Ovary (tissue), 3 donors: Measurements from ENCODE around the gene CLDN24.

Experiments
- CTCF ChIP-seq, 3 donors: fragments of 450-650 bp in 2 of 3; fragments of 200-600 bp in 1 of 3; IDR thresholded peaks; one replicate each; pipeline versions ENCODE4 v1.5.1 to v1.8.0; 2016 to 2022; ENCODE audit warnings: antibody characterized with exemption in 3 of 3, mild to moderate bottlenecking in 1 of 3
- EP300 ChIP-seq: sonication (generic); formaldehyde crosslinking; IDR thresholded peaks from one replicate; pipeline ENCODE4 v1.6.1; 2017; ENCODE audit warnings: antibody characterized with exemption
- POLR2A ChIP-seq: fragments of 450-650 bp; IDR thresholded peaks from one replicate; pipeline ENCODE4 v1.6.1; 2017; ENCODE audit warnings: antibody characterized with exemption, mild to moderate bottlenecking, moderate library complexity
- donor health status: DM: no; HTN: no; CAD: no.

- TF ChIP-seq CTCF (IDR thresholded peaks at IDR 0.05) (no peak), EP300 (no peak), POLR2A (no peak)
Measured at GRCh38 chr4:183369073-183369472, 46.8 kb upstream of the CLDN24 start.
